Effector memory CD8-positive, alpha-beta T cell (primary cell): ENCODE results near the gene CYP3A5.
"Not testable (repeated sequence)": the region's sequence is repeated elsewhere in the genome, so short reads cannot be mapped to it uniquely, and the experiment has no call there.

Experiments used
- ATAC-seq: fragments of 150-1000 bp; cut with Tn5 transposase; replicated peaks from 2 replicates; pipeline ENCODE4 v1.10.0; 2021; ENCODE audit warnings: mild to moderate bottlenecking, moderate library complexity
- DNase-seq, 3 experiments: peaks; one replicate each; pipeline ENCODE4 v3.0.0; 2021
- H3K27ac Mint-ChIP-seq, 2 donors: one replicate each; pipeline ENCODE4 v1.8.0; 2022; ENCODE audit warnings: mild to moderate bottlenecking in 2 of 2, mixed read lengths in 2 of 2, moderate library complexity in 2 of 2
- H3K27me3 Mint-ChIP-seq, 2 donors: one replicate each; pipeline ENCODE4 v1.8.0; 2022; ENCODE audit warnings: mixed read lengths in 2 of 2
- H3K36me3 Mint-ChIP-seq: one replicate; pipeline ENCODE4 v1.8.0; 2022; ENCODE audit warnings: mild to moderate bottlenecking, moderate library complexity, mixed read lengths; ENCODE audit not compliant: insufficient read depth
- H3K4me1 Mint-ChIP-seq, 2 donors: one replicate each; pipeline ENCODE4 v1.8.0; 2022; ENCODE audit warnings: low read depth in 2 of 2, mixed read lengths in 2 of 2
- H3K4me3 Mint-ChIP-seq, 2 donors: one replicate each; pipeline ENCODE4 v1.8.0; 2022; ENCODE audit warnings: mild to moderate bottlenecking in 2 of 2, mixed read lengths in 2 of 2, moderate library complexity in 2 of 2
- H3K9me3 Mint-ChIP-seq, 2 donors: one replicate each; pipeline ENCODE4 v1.8.0; 2022; ENCODE audit warnings: mixed read lengths in 2 of 2

CYP3A5 gene

GRCh38 chr7:99672573-99672972 lies 7.2 kb downstream of the CYP3A5 start:
- Mint-ChIP-seq H3K27ac (no peak overlapping the region), H3K4me1 (peaks cover 5 to 8% of the 10 kb centered on the region in 2 donors), H3K4me3 (no peak overlapping the region), H3K9me3 (no peaks in the 10 kb centered on the region), H3K27me3 (no peaks in the 10 kb centered on the region), H3K36me3 (no peaks in the 10 kb centered on the region)
- DNase-seq (no peak), ATAC-seq (no peak)

- no peaks in the 10 kb centered on the region for H3K9me3 Mint-ChIP-seq
- ATAC-seq (no peak), DNase-seq (no peak)
Observed at GRCh38 chr7:99669782-99670181, 10.0 kb downstream of the CYP3A5 start.

DNA sequence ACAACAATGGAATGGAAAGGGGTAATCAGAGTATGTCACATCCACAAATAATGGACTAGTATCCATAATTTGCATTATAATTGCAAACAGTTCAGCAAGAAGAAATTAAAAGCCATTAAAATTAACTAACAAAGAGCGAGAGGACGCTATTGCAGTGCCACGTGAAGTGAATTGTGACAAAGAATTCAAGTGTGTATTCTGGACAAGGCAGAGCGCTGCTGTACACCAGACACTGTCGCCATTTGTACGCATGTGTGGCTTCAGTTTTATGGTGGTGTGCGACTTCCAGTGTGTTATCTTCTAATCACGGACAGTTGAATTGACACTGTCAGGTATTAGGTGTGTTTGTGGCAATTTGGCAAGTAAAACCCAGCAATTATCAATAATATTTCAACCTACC lies 11.3 kb downstream of the CYP3A5 start:
- H3K27ac Mint-ChIP-seq, result no peak overlapping the region
- DNase-seq (no peak), ATAC-seq (no peak)
- no peaks in the 10 kb centered on the region for H3K9me3 Mint-ChIP-seq
- no peaks in the 10 kb centered on the region for H3K27me3 Mint-ChIP-seq
- H3K4me1 Mint-ChIP-seq, result no peaks in the 10 kb centered on the region
- no peak overlapping the region for H3K4me3 Mint-ChIP-seq
- no peaks in the 10 kb centered on the region for H3K36me3 Mint-ChIP-seq

More at GRCh38 chr7:99669782-99670181, 10.0 kb downstream of the CYP3A5 start:
- no peaks in the 10 kb centered on the region for H3K27me3 Mint-ChIP-seq
- no peak overlapping the region for H3K4me3 Mint-ChIP-seq
- H3K4me1 Mint-ChIP-seq, result peaks cover 0 to under 1% of the 10 kb centered on the region in 2 donors
- H3K27ac Mint-ChIP-seq, result no peak overlapping the region
- no peaks in the 10 kb centered on the region for H3K36me3 Mint-ChIP-seq

DNA sequence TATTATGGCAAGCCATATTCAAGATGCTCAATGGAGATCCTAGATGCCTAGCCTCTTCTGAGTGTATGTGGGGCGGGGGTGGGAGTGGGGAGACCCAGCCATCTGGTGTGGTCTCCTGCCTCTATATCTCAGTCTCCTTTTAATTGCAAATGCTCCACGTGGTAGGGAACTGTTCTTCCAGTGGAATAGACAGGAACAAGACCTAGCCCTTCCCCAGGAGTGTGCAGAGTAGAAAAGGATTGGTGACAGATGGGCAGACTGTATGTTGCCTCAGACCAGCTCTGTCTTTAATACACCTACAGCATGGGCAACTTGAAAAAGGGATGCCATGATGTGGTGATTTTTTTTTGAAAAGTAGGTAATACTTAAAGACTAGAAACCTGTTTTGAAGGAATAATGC lies 12.6 kb downstream of the CYP3A5 start:
- ATAC-seq, result no peak
- H3K36me3 Mint-ChIP-seq, result peaks cover 4% of the 10 kb centered on the region
- no peak for DNase-seq
- H3K27ac Mint-ChIP-seq, result no peak overlapping the region
- no peak overlapping the region for H3K4me3 Mint-ChIP-seq
- H3K4me1 Mint-ChIP-seq, result no peaks in the 10 kb centered on the region
- H3K27me3 Mint-ChIP-seq, result no peaks in the 10 kb centered on the region
- no peaks in the 10 kb centered on the region for H3K9me3 Mint-ChIP-seq

DNA sequence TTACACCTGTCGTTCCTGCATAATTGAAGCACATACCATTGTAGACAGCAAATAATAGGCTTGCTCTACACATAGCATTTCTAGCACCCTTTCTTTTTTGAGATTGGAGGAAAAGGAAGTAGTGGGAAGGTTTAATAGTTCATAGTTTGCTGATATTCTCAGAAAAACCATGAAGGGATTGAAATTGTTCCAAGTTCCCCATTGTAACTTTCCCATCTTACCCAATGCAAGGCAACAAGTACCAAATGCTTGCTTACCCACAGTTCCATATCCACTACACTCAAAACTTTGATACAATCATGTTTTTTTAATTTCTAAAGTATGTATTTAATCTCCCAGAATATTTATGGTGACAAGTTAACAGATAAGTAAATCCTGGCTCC lies 13.8 kb downstream of the CYP3A5 start:
- H3K4me1 Mint-ChIP-seq, result no peaks in the 10 kb centered on the region
- ATAC-seq (no peak), DNase-seq (no peak)
- H3K4me3 Mint-ChIP-seq, result no peak overlapping the region
- no peak overlapping the region for H3K27ac Mint-ChIP-seq
- no peaks in the 10 kb centered on the region for H3K9me3 Mint-ChIP-seq
- H3K27me3 Mint-ChIP-seq, result no peaks in the 10 kb centered on the region
- peaks cover 4% of the 10 kb centered on the region for H3K36me3 Mint-ChIP-seq

DNA sequence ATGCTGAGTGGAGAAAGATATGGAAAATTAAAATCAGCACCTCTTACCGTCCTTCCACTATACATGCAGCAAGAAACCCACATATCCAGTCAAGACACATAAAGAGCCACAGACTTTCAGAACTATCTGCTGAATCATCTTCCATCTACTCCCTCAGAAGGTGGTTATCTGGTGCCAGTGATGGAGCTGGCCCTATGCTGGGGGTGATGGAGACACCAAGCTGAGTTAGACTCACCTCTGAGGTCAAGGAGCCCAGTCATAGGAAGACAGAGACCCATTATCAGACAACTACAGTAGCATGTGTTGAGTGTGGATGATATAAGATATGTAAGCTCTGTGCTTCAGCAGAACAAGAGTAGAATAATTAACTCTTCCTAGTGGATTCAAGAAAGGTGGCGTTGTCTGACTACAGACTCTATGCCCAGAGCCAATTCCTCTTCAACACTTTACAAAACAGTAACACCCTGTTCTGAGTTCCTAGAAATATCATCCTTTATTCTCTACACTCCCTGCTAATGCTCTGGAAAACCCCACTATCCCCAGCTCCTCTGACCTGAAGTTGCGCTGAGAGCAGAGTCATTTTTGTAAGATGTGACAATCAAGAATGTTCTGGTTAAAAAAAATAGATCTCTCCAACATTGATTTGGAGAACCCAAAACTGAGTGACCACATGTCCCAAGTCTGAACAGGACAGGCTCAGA lies 14.3 kb downstream of the CYP3A5 start:
- no peaks in the 10 kb centered on the region for H3K27me3 Mint-ChIP-seq
- H3K4me1 Mint-ChIP-seq, result no peaks in the 10 kb centered on the region
- H3K27ac Mint-ChIP-seq, result no peak overlapping the region
- H3K36me3 Mint-ChIP-seq, result peaks cover 7% of the 10 kb centered on the region
- no peaks in the 10 kb centered on the region for H3K9me3 Mint-ChIP-seq
- no peak for ATAC-seq
- no peak overlapping the region for H3K4me3 Mint-ChIP-seq
- no peak for DNase-seq

DNA sequence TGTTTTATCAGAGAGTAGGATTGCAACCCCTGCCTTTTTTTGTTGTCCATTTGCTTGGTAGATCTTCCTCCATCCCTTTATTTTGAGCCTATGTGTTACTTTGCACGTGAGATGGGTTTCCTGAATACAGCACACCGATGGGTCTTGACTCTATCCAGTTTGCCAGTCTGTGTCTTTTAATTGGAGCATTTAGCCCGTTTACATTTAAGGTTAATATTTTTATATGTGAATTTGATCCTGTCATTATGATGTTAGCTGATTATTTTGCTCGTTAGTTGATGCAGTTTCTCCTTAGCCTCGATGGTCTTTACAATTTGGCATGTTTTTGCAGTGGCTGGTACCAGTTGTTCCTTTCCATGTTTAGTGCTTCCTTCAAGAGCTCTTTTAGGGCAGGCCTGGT lies 21.9 kb downstream of the CYP3A5 start:
- not testable (repeated sequence) for DNase-seq, H3K9me3 Mint-ChIP-seq, H3K27ac Mint-ChIP-seq, H3K4me3 Mint-ChIP-seq, H3K36me3 Mint-ChIP-seq, ATAC-seq, H3K27me3 Mint-ChIP-seq
- H3K4me1 Mint-ChIP-seq, result peaks cover 8 to 17% of the 10 kb centered on the region in 2 donors

GRCh38 chr7:99654626-99655025 lies 25.2 kb downstream of the CYP3A5 start:
- not testable (repeated sequence) for H3K27ac Mint-ChIP-seq, H3K4me3 Mint-ChIP-seq, ATAC-seq

GRCh38 chr7:99653754-99654153 lies 26.0 kb downstream of the CYP3A5 start:
- Mint-ChIP-seq H3K36me3 (no peaks in the 10 kb centered on the region), H3K9me3 (no peaks in the 10 kb centered on the region), H3K27ac (no peak overlapping the region), H3K4me3 (no peak overlapping the region), H3K27me3 (no peaks in the 10 kb centered on the region), H3K4me1 (peaks cover 11 to 17% of the 10 kb centered on the region in 2 donors)
- DNase-seq, result no peak
- no peak for ATAC-seq

More at GRCh38 chr7:99654626-99655025, 25.2 kb downstream of the CYP3A5 start:
- H3K4me1 Mint-ChIP-seq, result peaks cover 11 to 17% of the 10 kb centered on the region in 2 donors
- not testable (repeated sequence) for H3K27me3 Mint-ChIP-seq, H3K9me3 Mint-ChIP-seq, DNase-seq, H3K36me3 Mint-ChIP-seq

DNA sequence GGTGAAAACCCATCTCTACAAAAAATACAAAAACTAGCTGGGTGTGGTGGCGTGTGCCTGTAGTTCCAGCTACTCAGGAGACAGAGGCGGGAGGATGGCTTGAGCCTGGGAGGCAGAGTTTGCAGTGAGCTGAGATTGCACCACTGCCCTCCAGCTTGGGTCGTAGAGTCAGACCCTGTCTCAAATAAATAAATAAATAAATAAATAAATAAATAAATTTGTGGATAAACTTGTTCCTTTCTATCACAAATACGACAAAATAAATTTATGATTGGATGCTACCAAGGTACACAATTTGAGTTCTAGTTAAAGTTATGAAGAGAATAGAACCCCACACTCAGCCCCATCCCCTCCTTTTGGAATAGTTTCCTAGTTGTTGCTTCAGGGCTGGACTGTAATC lies 26.5 kb downstream of the CYP3A5 start:
- H3K9me3 Mint-ChIP-seq, H3K4me3 Mint-ChIP-seq, H3K27ac Mint-ChIP-seq, H3K27me3 Mint-ChIP-seq, DNase-seq, H3K36me3 Mint-ChIP-seq, ATAC-seq: not testable (repeated sequence)
- peaks cover 11 to 17% of the 10 kb centered on the region in 2 donors for H3K4me1 Mint-ChIP-seq

DNA sequence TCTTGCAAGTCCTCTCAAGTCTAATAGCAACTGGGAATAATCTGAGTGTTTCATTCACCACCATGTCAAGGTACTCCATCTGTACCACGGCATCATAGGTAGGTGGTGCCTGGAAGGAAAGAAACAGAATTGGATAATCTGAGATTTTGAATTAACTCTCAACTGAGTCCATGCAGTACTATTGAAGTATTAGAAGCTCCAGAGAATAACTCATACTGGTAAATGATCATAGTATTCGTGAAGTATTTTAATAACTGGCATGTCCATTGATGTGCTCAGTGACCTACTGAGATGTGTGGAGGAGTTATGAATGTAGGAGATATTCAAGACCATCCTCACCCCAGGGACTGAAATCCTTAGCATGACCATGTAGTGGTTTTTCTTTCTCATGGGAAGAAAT lies 27.1 kb downstream of the CYP3A5 start:
- no peak overlapping the region for H3K4me3 Mint-ChIP-seq
- DNase-seq (no peak), ATAC-seq (no peak)
- peaks cover 2% of the 10 kb centered on the region for H3K36me3 Mint-ChIP-seq
- no peaks in the 10 kb centered on the region for H3K27me3 Mint-ChIP-seq
- peaks cover 11 to 14% of the 10 kb centered on the region in 2 donors for H3K4me1 Mint-ChIP-seq
- no peaks in the 10 kb centered on the region for H3K9me3 Mint-ChIP-seq
- H3K27ac Mint-ChIP-seq, result no peak overlapping the region

DNA sequence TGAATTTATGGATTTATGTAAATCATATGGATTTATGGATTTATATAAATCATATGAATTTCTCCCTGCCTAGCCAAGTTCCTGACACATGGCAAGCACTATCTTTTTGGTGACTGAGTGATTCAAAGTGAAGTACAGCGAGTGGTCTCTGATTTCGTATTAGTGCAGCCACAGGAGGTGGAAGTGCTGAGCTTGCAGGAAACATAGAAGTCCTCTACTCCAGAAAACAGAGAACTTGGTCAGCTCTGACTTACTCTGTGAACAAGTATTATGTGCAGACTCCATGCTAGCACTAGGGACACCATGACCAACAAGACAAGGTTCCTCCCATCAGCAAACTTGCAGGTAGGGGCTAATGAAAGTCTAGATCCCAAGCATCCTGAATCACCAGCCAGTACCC lies 28.5 kb downstream of the CYP3A5 start:
- no peak overlapping the region for H3K4me3 Mint-ChIP-seq
- ATAC-seq (no peak), DNase-seq (no peak)
- peaks cover 5 to 8% of the 10 kb centered on the region in 2 donors for H3K4me1 Mint-ChIP-seq
- no peak overlapping the region for H3K27ac Mint-ChIP-seq
- peaks cover 3% of the 10 kb centered on the region for H3K36me3 Mint-ChIP-seq
- no peaks in the 10 kb centered on the region for H3K9me3 Mint-ChIP-seq
- no peaks in the 10 kb centered on the region for H3K27me3 Mint-ChIP-seq

DNA sequence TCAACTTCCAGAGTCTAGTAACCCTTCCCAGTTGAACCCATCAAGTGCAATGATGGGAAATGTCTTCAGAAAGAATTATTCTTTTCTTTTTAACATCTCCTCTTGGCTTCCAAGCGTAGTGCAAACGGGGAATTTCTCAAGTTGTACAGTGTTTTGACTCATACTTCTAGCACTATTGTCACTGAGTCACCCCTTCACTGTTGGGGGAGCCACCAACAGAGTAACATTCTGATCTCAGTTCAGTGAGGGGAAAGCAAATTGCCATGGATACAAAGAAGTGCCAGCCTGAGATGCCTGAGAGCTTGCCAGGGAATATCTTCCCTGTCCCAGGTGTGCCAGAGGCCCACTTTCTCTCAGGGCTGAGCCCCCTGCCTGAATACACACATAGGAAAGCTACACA lies 31.0 kb downstream of the CYP3A5 start:
- no peak overlapping the region for H3K4me3 Mint-ChIP-seq
- ATAC-seq, result no peak
- peaks cover 3% of the 10 kb centered on the region for H3K36me3 Mint-ChIP-seq
- no peaks in the 10 kb centered on the region for H3K27me3 Mint-ChIP-seq
- peaks cover 6 to 11% of the 10 kb centered on the region in 2 donors for H3K4me1 Mint-ChIP-seq
- no peaks in the 10 kb centered on the region for H3K9me3 Mint-ChIP-seq
- H3K27ac Mint-ChIP-seq, result no peak overlapping the region
- no peak for DNase-seq

DNA sequence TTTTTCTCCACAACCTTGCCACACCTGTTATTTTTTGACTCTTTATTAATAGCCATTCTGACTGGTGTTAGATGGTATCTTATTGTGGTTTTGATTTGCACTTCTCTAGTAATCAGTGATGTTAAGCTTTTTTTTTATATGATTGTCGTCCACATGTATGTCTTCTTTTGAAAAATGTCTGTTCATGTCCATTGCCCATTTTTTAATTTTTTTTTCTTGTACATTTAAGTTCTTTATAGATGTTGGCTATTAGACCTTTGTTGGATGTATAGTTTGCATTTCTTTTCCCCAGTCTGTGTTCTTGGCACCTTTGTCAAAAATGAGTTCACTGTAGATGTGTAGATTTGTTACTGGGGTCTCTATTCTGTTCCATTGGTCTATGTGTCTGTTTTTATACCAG lies 34.2 kb downstream of the CYP3A5 start:
- Mint-ChIP-seq H3K27ac (no peak overlapping the region), H3K36me3 (peaks cover 3% of the 10 kb centered on the region), H3K27me3 (no peaks in the 10 kb centered on the region), H3K9me3 (no peaks in the 10 kb centered on the region), H3K4me1 (peaks cover 3 to 11% of the 10 kb centered on the region in 2 donors), H3K4me3 (no peak overlapping the region)
- DNase-seq (no peak), ATAC-seq (no peak)
